Fibroblast of skin of scalp (primary cell): Measurements from ENCODE around the gene VEZF1.
"Not testable (repeated sequence)": the region's sequence is repeated elsewhere in the genome, so short reads cannot be mapped to it uniquely, and the experiment has no call there.

Experiments used
- DNase-seq: peaks from one replicate; pipeline ENCODE4 v3.0.0-alpha.2; 2013

VEZF1 gene

DNA sequence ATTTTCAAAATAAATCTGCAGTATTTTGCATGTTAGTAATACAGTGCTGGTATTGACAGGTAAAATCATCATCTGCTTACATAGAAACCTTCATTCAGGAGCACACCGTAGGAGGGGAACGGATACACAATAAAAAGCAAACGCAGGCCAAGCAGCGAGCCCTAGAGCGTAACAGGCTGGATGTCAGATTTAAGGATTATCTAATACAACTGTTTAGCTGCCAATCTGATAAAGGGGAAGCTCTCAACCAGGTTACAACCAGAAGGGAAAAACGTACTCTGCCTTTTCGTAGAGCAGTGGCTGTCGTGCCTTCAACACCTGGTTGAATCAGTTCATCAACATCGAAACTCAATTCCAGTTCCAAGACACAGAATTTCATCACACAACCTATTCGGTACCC lies 16.5 kb downstream of the VEZF1 start:
- DNase-seq = no peak

DNA sequence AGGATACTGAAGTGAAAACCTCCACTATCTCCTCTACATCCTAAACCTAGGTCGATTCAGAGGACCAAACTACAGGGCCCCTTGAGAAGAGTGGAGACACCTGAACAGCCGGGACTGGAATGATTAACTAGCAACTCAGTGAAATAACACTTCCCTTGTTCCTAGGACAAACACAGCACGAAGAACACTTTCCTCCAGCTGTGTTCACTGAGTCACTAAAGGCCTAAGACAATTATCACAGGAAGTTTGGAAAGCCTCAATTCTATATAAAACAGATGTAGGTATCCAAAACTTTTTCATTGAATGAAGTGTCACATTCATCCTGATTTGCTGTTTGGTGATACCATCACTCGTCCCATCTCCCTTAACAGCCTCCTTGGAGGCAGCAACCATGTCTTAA lies 17.3 kb downstream of the VEZF1 start:
- DNase-seq = peak; percentile 75

- no peak for DNase-seq
Measured at GRCh38 chr17:57968456-57968855, 19.6 kb downstream of the VEZF1 start.

- no peak for DNase-seq
Measured at GRCh38 chr17:57966875-57967274, 21.2 kb downstream of the VEZF1 start.

DNA sequence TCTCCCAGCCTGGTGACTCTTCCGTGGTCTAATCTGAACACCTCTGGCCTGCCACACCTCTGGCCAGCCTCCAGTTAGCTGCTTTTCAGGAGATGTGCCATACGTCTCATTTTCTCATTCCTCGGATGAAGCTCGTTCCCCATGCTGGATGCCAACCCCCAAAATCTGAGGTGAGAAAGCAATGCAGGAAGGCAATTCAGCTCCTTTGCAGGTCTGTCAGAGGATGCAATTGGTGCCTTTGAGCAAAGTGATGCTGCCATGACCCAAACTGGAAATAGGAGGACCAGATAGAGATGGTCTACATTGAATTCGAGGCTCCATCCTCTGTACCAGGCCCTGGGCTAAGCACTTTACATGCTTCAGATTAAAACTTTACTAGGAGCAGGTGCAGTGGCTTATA lies 21.8 kb downstream of the VEZF1 start:
- no peak for DNase-seq

GRCh38 chr17:57965521-57966160 lies 22.4 kb downstream of the VEZF1 start:
- no peak for DNase-seq

DNA sequence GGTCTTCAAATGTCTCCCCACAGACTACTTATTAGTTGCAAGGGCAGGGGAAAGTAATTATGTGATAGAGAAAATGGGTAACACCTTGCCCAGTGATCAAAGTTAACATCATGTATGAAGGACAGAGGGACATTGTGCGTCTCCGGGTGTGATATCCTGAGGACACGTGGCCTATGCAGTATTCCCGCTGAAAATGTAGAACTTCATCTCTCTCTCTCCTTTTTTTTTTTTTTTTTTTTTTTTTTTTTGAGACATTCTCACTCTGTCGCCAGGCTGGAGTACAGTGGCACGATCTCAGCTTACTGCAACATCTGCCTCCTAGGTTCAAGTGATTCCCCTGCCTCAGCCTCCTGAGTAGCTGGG lies 24.9 kb downstream of the VEZF1 start:
- no peak for DNase-seq

DNA sequence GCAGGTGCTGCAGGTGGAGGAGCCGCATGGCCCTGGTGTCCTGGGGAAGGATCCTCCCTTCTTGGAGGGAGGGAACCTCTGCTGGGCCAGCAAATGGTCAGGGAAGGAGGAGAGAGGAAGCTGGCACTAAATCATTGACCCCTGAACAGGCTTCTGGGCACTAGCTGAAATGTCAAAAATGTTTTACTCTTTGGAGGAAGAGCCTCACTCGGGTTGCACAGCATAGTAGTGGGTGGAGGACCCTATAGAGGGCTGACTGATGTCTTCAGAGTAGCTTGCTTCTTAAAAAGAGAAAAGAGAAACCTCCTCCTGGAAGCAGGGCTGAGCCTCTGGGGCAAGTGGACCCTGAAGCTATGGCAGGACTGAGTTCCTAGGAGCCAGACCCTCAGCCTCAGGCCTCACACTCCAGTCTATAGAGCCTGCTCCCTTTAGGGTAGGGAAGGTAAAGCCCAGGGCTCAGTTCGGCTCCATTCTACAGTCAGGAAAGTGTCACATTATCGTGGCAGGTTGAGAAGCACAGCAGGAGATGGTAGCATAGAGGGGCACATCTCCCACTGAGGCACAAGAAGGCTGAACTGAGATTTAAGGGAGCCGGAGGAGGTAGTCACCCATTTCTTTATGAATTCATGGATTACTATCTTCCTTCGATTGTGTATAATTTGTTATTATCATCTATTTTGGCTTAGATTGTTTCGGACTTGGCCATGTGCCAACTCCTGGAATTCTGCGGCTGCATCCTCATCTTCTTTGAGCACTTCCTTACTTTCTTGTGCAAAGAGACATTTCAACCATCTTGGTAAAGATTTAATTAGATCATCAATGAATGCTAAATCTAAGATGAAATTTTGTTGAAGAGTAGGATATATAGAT lies 25.5 kb downstream of the VEZF1 start:
- DNase-seq = no peak

DNA sequence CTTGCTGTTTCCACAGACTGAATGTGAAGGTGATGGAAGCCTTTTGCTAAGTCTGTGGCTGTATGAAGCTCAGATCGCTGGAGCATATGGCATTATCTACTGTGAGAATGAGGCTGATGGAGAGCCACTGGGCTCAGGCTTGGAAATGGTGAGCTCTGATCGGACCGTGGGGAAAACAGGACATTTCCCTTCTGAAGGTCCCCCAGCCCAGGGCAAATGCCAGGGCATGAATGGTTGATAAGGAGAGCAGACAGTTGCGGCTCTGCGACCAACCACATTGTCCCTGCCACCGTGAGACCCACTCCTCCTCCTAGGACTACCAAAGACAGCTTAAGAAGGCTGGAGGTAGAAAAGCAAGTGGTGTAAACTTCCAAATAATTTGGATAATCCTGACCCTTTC lies 28.1 kb downstream of the VEZF1 start:
- DNase-seq = no peak

- DNase-seq = not testable (repeated sequence)
Measured at GRCh38 chr17:57958391-57958790, 29.7 kb downstream of the VEZF1 start.

GRCh38 chr17:57957886-57958285 lies 30.2 kb downstream of the VEZF1 start:
- no peak for DNase-seq

- DNase-seq = no peak
Measured at GRCh38 chr17:57957120-57957850, 30.8 kb downstream of the VEZF1 start.

DNA sequence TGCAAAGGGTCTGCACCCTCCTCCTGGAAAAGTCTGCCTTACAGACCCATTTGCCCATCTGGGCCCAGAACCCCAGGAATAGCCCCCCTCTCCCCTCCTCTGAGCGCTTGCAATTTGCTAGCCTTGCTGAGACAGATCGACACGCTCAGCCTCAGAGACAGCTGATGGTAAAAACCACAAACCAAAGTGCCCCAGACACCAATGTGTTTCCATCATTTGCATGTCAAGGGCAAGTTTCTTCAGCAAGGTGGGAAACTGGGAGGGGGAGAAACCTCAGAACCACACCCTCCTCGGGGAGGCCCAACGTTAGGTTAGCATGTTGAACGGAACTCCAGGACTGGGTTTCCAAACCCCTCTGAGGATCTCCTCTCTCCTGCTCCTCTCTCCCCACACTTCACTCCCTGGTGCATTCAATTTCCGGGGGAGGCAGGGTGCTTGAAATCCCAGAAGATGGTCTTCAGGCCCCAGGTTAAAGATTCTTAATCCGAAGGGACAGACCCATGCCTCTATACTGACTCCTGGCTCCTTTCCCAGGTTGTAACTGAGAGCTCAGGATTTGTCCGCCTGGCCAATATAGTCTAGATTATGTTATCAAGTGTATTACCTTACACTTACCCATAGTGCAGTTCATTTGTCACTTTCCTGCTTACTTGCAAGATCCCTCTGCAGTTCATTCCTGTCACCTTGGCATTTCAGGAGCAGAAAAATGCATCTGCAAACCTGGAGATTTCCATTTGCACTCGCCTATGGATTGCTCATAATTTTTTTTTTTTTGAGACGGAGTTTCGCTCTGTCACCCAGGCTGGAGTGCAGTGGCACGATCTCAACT lies 31.5 kb downstream of the VEZF1 start:
- DNase-seq = no peak

DNA sequence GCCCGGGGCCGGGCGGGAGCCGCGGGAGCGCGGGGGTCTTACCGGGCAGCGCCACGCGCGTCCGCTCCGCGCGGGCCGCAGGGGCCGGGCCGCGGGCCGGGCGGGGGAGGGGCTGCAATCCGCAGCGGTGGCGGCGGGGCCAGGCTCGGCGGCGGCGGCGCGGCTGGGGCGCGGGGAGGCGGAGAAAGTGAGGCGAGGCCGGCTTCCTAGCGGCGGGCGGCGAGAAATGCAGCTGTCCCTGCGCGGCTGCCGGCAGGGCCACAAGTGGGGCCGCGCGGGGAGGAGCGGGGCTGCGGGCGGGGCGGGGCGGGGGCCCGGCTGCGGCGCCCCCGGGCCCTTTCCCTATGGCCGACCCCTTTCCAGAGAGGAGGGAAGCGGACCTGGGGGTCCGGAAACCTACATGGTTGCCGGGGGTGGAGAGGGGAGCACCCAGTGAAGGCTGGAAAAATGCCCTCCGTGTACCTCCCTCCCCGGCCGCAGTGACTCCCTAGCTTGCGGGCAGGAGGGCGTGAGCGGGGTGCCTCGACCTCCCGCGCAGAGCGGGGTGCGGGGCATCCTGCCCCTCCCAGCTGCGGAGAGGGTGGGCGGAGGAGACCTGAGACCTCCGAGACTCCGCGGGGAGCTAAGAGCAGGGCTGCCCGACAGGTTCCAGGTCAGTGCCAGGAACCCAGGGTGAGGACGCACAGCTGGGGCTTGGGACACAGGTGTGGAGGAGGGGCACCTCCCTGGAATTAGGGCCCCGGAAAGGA lies 32.7 kb downstream of the VEZF1 start, which contains the start of gene CUEDC1:
TSS of gene CUEDC1 (minus strand) at position 230 of the 749 bp plus-strand sequence. CDS start 69,848 bp downstream, outside the sequence.
- peak; percentile 74 for DNase-seq

- DNase-seq = peak; percentile 95
Measured at GRCh38 chr17:57954397-57955182, 33.5 kb downstream of the VEZF1 start.

DNA sequence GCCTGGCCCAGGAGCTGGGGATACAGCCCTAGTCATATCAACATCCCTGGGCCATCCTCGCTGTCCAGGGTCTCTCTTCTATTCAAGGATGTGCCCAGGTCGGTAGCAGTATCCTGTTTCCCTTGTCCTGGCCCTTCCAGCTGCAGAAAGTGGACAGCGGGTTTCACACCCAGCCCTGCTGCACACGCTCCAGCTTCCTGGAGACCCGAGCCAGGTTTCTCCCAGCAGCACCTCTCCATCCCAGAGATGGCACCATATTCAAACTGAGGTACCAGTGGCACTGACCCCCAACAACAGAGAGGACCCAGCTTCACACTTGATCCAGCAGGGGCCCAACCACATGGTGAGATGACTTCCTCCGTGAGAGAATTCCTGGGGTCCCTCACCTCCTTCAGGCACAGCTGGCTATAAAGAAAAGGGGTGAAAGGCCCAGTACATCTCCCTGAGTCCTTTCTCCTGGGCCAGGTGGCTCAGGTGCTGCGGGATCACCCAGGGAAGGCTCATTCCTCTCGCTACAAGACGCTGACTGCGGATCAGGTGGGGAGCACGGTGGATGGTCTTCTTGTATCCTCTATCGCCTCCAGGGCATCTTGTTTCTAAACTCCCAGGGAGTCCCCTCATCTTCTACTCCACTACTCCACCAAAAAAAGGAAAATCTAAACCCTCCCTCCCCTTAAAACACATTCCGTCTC lies 34.2 kb downstream of the VEZF1 start:
- no peak for DNase-seq

DNA sequence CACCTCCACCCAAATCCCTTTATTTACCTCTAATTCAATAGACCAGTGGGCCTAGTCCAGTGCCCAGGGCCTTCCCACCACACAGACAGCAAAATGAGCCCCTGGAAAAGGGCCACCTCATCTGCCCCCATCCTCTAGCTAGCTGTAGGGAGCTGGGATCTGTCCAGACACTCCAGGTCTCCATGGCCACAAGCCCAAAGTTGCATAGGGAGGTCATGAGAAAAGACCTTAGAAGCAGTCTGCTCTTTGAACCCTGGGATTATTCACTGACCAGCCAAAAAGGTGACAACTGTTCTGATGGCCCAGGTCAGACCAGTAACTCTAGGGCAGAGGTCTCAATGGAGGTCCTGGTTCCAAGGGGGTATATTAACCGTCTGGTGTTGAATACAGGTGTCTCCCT lies 34.8 kb downstream of the VEZF1 start:
- DNase-seq = no peak

GRCh38 chr17:57949649-57950048 lies 38.4 kb downstream of the VEZF1 start:
- no peak for DNase-seq

- DNase-seq = peak; percentile 99
Measured at GRCh38 chr17:57948555-57949420, 39.3 kb downstream of the VEZF1 start.
